GM11168 (cell line): ENCODE data around the gene CC2D1A.
"Not testable (repeated sequence)": the region's sequence is repeated elsewhere in the genome, so short reads cannot be mapped to it uniquely, and the experiment has no call there.

ENCODE experiments used
- in situ Hi-C: fragments of 300-500 bp; cut with MboI; formaldehyde crosslinking; loops from one replicate; pipeline ENCODE4 v1.12.0; 2022; ENCODE audit warnings: low sequenced_read_pairs; ENCODE audit not compliant: unreplicated experiment

The CC2D1A gene

GRCh38 chr19:13973479-13973878, 67.5 kb downstream of the CC2D1A start:
- in situ Hi-C loops = not testable (repeated sequence)

GRCh38 chr19:13974073-13974472, 68.1 kb downstream of the CC2D1A start:
- in situ Hi-C loops = no loop called here

GRCh38 chr19:13975870-13976269, 69.9 kb downstream of the CC2D1A start:
- in situ Hi-C loops = no loop called here

GRCh38 chr19:13976446-13976845, 70.4 kb downstream of the CC2D1A start:
- in situ Hi-C loops = no loop called here

- in situ Hi-C loops = no loop called here
Measured at GRCh38 chr19:13977803-13978202, 71.8 kb downstream of the CC2D1A start.

- in situ Hi-C loops = no loop called here
Measured at GRCh38 chr19:13978351-13979243, 72.6 kb downstream of the CC2D1A start.

GRCh38 chr19:13979244-13979615, 73.2 kb downstream of the CC2D1A start:
- in situ Hi-C loops = no loop called here

- in situ Hi-C loops = no loop called here
Measured at GRCh38 chr19:13979686-13980085, 73.7 kb downstream of the CC2D1A start.

GRCh38 chr19:13980340-13980739, 74.3 kb downstream of the CC2D1A start:
- in situ Hi-C loops = no loop called here
